DND-41 (cell line): Measurements from ENCODE around the gene BIRC6.

ENCODE experiments used
- CTCF ChIP-seq: IDR thresholded peaks from 2 replicates; pipeline ENCODE4 v1.5.1; 2012; ENCODE audit warnings: borderline replicate concordance, low read length, moderate library complexity, mild to moderate bottlenecking; ENCODE audit not compliant: poor library complexity, severe bottlenecking; ENCODE audit errors: extremely low read depth
- EZH2 ChIP-seq: IDR thresholded peaks from 3 replicates; pipeline ENCODE4 v1.6.1; 2012; ENCODE audit warnings: borderline replicate concordance, low read depth, mild to moderate bottlenecking, moderate library complexity, low read length, inconsistent platforms; ENCODE audit not compliant: severe bottlenecking

- TF ChIP-seq CTCF (no peak), EZH2 (no peak)
These were observed 45.3 kb downstream of the BIRC6 start for GRCh38 chr2:32402091-32402490.
